ENCODE results near the gene OSTM1. TPM values are rescaled to one million over a fixed set of nuclear protein-coding genes. Genes with fewer than 3 reads are reported as not detected.
"Not testable (repeated sequence)": the region's sequence is repeated elsewhere in the genome, so short reads cannot be mapped to it uniquely, and the experiment has no call there.

The OSTM1 gene
- total RNA-seq, 1 donor from 2014 or later, result 106 TPM

- DNase-seq (ENCODE audit: low spot score), result no peak
These were observed 50.0 kb downstream of the OSTM1 start for GRCh38 chr6:108024427-108025073.

- DNase-seq (ENCODE audit: low spot score), result no peak
These were observed 53.9 kb downstream of the OSTM1 start for GRCh38 chr6:108020472-108021116.

GRCh38 chr6:108016283-108016682, 58.3 kb downstream of the OSTM1 start:
- DNase-seq (ENCODE audit: low spot score), result not testable (repeated sequence)

GRCh38 chr6:108013787-108014439, 60.6 kb downstream of the OSTM1 start:
- no peak for DNase-seq (ENCODE audit: low spot score)

- no peak for DNase-seq (ENCODE audit: low spot score)
These were observed 64.6 kb downstream of the OSTM1 start for GRCh38 chr6:108009894-108010293.

- not testable (repeated sequence) for DNase-seq (ENCODE audit: low spot score)
These were observed 65.3 kb downstream of the OSTM1 start for GRCh38 chr6:108009258-108009657.

- DNase-seq (ENCODE audit: low spot score), result no peak
These were observed 66.2 kb downstream of the OSTM1 start for GRCh38 chr6:108008363-108008762.

- no peak for DNase-seq (ENCODE audit: low spot score)
These were observed 68.6 kb downstream of the OSTM1 start for GRCh38 chr6:108005961-108006360.

- DNase-seq (ENCODE audit: low spot score), result no peak
These were observed 69.7 kb downstream of the OSTM1 start for GRCh38 chr6:108004861-108005260.

GRCh38 chr6:108002365-108003221, 71.9 kb downstream of the OSTM1 start:
- no peak for DNase-seq (ENCODE audit: low spot score)

GRCh38 chr6:108001696-108002231, 72.8 kb downstream of the OSTM1 start:
- no peak for DNase-seq (ENCODE audit: low spot score)

- DNase-seq (ENCODE audit: low spot score), result not testable (repeated sequence)
These were observed 74.3 kb downstream of the OSTM1 start for GRCh38 chr6:108000259-108000658.

- DNase-seq (ENCODE audit: low spot score), result no peak
These were observed 75.2 kb downstream of the OSTM1 start for GRCh38 chr6:107999341-107999740.

GRCh38 chr6:107991772-107992550, 82.6 kb downstream of the OSTM1 start:
- no peak for DNase-seq (ENCODE audit: low spot score)

Other genes with a start within 250 kb of the OSTM1 start
- 126 TPM for gene SEC63, start 116.5 kb downstream of the OSTM1 start, total RNA-seq
- not detected for gene NR2E1, start 91.3 kb upstream of the OSTM1 start, total RNA-seq
- 235 TPM for gene SNX3, start 186.3 kb upstream of the OSTM1 start, total RNA-seq
- 7.0 TPM for gene AFG1L, start 220.3 kb upstream of the OSTM1 start, total RNA-seq